Tongue (tissue), 2 donors: ENCODE measurements around the gene ALOXE3. TPM values are rescaled to one million over a fixed set of nuclear protein-coding genes. Genes with fewer than 3 reads are reported as not detected.
A peak's percentile ranks its signal among the peaks of the same experiment; 100 is the strongest.
"Not testable (repeated sequence)": the region's sequence is repeated elsewhere in the genome, so short reads cannot be mapped to it uniquely, and the experiment has no call there.

Source experiments
- DNase-seq: peaks from one replicate; pipeline ENCODE4 v3.0.0-alpha.2; 2015
- total RNA-seq: library from RNA; depleted of rRNA; stranded (reverse); fragments of >200 nt; gene quantifications from one replicate; pipeline ENCODE4 v1.2.3, GENCODE V29; 2014

ALOXE3 gene
- total RNA-seq, 1 donor from 2014 or later, result not detected

- peak; percentile 75 for DNase-seq
These were observed 3.5 kb upstream of the ALOXE3 start for GRCh38 chr17:8121681-8122421.

GRCh38 chr17:8121407-8121680, 3.0 kb upstream of the ALOXE3 start:
- DNase-seq, result no peak

DNA sequence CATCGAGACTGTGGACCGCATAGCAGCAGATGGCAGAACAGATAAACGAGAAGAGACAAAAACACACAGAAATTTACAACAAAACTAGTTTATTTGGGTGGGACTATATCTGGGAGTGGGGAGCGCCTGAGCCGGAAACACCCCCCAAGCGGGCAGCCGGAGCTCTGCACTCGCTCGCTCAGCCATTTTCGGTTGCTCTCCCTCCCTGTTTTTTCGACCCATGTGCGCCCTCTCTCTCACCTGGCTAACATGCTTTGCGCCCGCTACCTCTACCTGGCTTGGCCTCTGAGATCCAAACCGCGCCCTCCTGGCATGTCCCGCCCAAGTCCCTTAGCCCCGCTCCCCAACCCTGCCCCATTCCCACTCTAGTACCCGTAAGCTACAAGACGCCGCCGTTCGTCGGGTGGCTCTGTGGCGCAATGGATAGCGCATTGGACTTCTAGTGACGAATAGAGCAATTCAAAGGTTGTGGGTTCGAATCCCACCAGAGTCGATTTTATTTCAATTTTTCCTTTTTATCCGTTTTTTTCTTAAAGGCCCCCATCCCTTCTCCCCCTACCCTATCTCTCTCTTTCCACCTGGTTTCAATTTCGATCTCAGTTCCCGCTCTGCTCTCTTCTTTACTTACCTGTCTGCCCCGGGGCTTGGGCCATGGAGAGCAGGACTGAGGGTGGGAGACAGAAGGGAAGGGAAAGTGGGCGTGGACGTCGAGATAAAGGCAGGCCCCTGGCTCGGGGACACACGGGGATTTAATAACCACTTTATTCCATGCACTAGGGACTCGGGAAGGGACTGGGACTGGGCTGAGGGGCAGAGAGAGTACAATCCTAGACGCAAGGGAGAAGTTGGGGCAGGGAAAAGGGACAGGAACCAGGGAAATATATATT, 2.4 kb upstream of the ALOXE3 start:
- peak; percentile 76 for DNase-seq

DNA sequence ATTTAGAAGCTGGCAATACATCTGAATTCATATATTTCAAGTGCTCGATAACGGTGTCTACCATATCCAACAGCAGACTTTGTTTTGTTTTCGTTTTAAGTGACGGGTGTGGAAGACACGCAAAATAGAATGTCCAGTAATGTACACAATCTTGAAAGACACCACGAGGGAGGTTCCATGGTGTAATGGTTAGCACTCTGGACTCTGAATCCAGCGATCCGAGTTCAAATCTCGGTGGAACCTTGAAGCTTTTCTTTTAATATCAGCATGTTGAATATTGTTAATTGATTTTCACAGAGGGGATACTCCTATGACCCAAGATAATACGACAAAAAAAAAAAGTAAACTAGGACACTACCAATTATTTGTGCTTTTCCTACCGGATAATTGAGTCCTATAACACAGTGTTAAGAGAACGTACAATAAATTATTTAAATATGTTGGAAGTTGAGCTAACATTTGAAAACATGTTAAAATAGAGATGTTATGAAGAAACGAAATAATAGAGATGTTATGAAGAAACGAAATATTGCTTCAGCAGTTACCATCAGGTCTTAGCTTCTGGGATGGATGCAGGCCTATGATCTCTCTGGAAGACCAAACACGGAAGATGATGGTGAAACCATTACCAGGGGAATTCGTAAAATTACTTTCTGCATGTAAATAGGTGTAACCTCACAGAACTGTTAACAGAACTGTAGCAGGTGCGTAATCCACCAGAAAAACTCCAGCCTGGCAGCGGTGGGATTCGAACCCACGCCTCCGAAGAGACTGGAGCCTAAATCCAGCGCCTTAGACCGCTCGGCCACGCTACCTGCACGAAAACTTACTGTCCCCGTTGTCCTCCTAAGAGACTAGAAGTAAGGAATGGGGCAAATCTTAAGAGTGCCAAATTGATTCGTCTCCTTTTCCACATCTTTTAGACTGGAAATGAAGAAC, 1.5 kb upstream of the ALOXE3 start:
- DNase-seq, result peak; percentile 99

DNA sequence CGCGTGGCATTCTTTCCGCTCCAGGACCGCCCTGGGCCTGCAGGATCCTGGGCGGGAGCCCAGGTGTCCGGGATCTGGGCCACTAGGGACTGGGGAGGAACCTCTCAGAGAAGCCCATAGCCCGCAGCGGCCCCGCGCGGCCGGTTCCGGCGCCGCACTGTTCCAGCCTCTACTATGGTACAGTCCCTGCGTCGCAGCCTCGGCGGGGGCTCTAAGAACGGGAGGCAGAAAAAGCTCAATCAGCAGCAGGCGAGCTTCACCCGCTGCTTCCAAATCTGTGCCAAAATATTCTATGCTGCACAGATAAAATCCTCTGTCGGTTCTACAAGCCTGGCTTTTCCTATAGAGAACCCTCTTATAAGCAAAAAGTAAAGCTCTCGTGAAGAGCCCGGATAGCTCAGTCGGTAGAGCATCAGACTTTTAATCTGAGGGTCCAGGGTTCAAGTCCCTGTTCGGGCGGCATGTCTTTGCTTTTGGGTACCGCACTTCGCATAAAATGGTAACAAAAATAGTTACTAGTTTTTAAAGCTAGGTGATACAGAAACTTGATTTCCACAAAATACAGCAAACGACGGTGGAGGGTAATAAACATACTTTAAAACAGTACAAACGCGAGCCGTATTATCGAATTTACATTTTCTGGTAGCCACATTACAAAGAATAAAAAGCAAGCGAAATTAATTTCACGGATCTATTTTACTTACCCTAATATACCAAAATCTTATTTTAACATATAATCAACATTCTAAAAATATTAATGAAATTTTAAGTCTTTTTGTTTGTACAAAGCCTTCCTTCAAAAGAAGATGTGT, 661 bp upstream of the ALOXE3 start:
- peak; percentile 96 for DNase-seq

- no peak for DNase-seq
These were observed 841 bp downstream of the ALOXE3 start for GRCh38 chr17:8117367-8117979.

DNA sequence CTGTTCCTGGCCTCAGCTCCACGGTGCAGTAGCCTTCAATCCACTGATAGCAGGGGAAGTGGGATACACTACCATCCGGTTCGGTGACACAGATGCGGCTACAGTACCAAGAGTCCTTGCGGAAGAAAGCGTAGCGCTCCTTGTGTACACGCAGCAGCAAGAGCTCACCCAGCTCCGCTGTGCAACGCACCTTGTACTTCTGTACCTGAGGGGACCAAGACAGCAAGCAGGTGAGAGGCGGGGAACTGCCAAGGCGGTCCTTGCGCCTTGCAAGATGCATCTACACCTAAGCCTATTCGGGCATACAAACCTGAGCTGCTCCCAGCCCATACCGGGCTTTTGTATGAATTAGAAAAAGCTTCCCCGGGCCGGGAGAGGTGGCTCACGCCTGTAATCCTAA, 1.5 kb downstream of the ALOXE3 start:
- no peak for DNase-seq

DNA sequence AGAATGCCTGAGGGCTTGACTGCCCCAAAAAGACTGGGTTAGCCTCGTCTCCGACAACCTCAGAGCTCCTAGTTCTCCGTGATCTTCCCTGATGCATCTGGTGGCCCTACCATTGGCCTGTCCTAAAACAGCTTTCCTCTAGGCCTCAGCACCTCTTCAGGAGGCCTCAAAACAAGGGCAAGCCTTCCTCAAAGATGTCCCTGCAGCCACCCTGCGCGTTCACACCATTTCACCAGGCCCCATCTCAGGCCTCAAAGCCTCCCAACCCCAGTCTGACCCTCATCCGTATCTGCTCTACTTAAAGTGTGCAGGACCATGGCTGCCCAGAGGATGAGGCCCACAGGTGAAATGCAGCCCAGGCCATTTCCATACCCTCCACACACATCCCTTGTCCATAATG, 7.4 kb downstream of the ALOXE3 start:
- no peak for DNase-seq

- no peak for DNase-seq
These were observed 7.9 kb downstream of the ALOXE3 start for GRCh38 chr17:8110456-8110804.

GRCh38 chr17:8109661-8110455, 8.5 kb downstream of the ALOXE3 start:
- DNase-seq, result peak; percentile 61

DNA sequence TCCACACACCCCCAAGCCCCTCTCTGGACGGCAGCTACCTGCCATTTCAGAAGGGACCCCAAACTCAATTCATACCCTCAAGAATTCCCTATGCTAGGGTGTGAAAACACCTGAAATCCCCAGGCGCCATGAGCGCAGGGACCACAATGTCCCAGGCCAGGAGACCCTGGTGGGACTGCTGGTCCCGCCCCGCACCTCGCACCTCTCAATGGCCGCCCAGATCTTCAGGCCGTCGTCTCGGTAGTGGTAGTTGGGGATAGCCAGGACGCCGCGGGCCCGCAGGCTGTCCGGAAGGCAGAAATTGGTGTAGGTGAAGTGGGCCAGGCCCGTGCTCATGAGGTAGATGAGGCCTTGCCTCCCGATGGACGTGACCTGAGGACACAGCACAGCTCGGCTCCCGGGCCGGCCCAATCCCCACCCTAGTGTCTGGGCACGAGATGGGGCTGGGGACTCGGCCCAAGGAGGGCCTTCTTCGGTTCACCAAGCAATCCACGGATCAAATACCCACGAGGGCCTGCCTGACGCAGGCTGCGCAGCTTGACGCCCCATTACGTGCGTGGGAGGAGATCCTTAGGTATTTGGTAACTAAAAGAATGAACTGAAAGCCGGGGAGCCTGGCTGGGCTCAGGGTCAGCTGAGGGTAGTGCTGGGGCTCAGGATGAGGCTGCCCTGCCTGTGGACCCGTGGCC, 9.2 kb downstream of the ALOXE3 start:
- DNase-seq, result no peak

- not testable (repeated sequence) for DNase-seq
These were observed 11.3 kb downstream of the ALOXE3 start for GRCh38 chr17:8106980-8107379.

- no peak for DNase-seq
These were observed 12.3 kb downstream of the ALOXE3 start for GRCh38 chr17:8105957-8106398.

DNA sequence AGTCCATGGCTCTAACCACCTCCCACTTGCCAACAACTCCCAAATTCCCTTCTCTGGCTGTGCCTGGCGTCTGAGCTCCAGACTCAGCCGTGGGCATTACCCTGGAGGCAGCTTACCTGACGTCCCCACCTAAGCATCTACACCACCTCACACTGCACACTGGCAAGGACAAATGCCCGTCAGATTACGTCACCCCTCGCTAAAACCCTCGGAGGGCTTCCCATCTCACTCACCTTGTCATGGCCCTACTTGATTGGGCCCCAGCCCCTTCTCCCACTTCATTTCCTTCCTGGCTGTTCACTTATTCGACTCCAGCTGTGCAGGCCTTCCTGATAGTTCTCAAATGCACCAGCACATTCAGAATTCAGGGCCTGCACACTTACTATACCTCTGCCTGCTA, 13.4 kb downstream of the ALOXE3 start:
- DNase-seq, result no peak

- no peak for DNase-seq
These were observed 14.8 kb downstream of the ALOXE3 start for GRCh38 chr17:8103549-8103948.

GRCh38 chr17:8101721-8102120, 16.6 kb downstream of the ALOXE3 start:
- DNase-seq, result no peak

GRCh38 chr17:8100763-8101162, 17.6 kb downstream of the ALOXE3 start:
- no peak for DNase-seq

DNA sequence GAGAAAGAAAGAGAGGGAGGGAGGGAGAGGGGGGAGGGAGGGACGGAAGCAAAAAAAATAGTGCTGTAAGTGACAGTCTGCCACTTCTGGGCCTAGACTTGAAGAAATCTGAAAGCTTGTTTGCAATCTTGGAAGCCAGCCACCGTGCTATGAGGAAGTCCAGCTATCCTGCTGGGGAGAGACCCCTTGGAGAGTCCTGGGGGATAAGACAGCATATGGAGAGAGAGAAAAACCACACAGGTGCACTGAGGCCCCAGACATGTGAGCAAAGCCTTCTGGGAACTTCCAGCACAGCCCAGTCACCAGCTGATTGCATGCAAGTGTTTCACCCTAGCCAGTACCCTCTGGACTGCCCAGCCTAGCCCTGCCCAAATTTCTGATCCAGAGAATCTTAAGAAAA, 18.2 kb downstream of the ALOXE3 start:
- DNase-seq, result peak; percentile 42

DNA sequence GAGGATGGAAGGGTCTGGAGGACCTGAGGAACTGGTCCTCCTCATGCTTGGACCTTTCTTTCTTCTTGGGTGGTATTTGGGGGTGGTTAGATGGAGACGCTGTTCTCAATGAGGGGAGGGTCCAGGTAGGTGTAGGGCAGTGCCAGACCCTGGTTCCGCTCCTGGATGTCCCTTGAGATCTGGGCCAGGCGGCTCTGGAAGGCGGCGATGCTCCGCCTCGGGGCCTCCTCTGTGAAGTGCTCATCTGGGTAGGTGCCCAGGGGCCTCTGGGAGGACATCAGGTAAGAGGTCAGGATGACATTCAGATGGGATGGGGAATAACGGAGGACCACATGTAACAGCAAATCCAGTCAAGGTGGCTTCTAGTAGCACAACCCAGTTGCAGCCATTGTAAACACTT, 21.8 kb downstream of the ALOXE3 start:
- DNase-seq, result no peak

GRCh38 chr17:8095361-8095760, 23.0 kb downstream of the ALOXE3 start:
- DNase-seq, result no peak
